Endothelial cell of umbilical vein (primary cell): ENCODE measurements around the gene TNFRSF12A. TPM values are rescaled to one million over a fixed set of nuclear protein-coding genes. Genes with fewer than 3 reads are reported as not detected.

Experiments used
- BruUV-seq: library from RNA; stranded (reverse); fragments of 400-500 nt; replicated peaks from 2 replicates; lab custom pipeline; 2021; lab: Mats Ljungman, UMichigan
- CTCF ChIA-PET: fragments of 300-600, 350-600 bp; sonication (Branson Sonifier 250); formaldehyde crosslinking; loops from one replicate; lab custom pipeline; 2021; ENCODE audit warnings: antibody characterized with exemption, inconsistent platforms; lab: Charles Lee
- POLR2A ChIA-PET: fragments of 300-600, 350-600 bp; sonication (Branson Sonifier 250); formaldehyde crosslinking; loops from one replicate; lab custom pipeline; 2021; ENCODE audit warnings: antibody characterized with exemption, inconsistent platforms; lab: Charles Lee
- DNase-seq: peaks from one replicate; pipeline ENCODE4 v3.0.0-alpha.2; 2011; ENCODE audit warnings: low read depth, low spot score
- FAIRE-seq: peaks from 2 replicates; lab custom pipeline; 2011; peaks lifted over from hg19 to GRCh38; lab: Jason Lieb, UNC
- H2AFZ ChIP-seq: 2 replicates; pipeline ENCODE4 v1.6.0; 2012; ENCODE audit warnings: low read depth, low read length, control low read depth, inconsistent platforms
- H3K27ac ChIP-seq: 2 replicates; pipeline ENCODE4 v1.5.1; 2011; ENCODE audit warnings: low read depth, mild to moderate bottlenecking, control low read depth, low read length, moderate library complexity; ENCODE audit not compliant: insufficient read depth
- H3K27me3 ChIP-seq, 2 experiments: 2 replicates each; pipeline versions ENCODE4 v1.6.0 to v1.6.1; 2011; ENCODE audit warnings: low read length in 2 of 2, mixed read lengths in 1 of 2; ENCODE audit not compliant: control insufficient read depth in 2 of 2, insufficient read depth in 2 of 2
- H3K36me3 ChIP-seq, 2 experiments: 2 replicates in 1 of 2; 3 replicates in 1 of 2; pipeline ENCODE4 v1.5.1; 2011; ENCODE audit warnings: low read length in 2 of 2, mild to moderate bottlenecking in 1 of 2, moderate library complexity in 1 of 2; ENCODE audit not compliant: control insufficient read depth in 2 of 2, insufficient read depth in 2 of 2; ENCODE audit errors: extremely low read depth in 1 of 2
- H3K4me1 ChIP-seq: 3 replicates; pipeline ENCODE4 v1.5.1; 2011; ENCODE audit warnings: mild to moderate bottlenecking, low read length; ENCODE audit not compliant: control insufficient read depth, insufficient read depth; ENCODE audit errors: extremely low read depth
- H3K4me2 ChIP-seq: 2 replicates; pipeline ENCODE4 v1.6.1; 2011; ENCODE audit warnings: low read length, control low read depth, mixed read lengths; ENCODE audit not compliant: insufficient read depth
- H3K4me3 ChIP-seq, 3 experiments: fragments of 200-600 bp in 1 of 3; sonication (generic), shearing (Covaris generic) in 1 of 3; replicated peaks in 1 of 3; 2 replicates each; pipeline ENCODE4 v1.5.1; 2011 to 2016; ENCODE audit warnings: control low read depth in 3 of 3, low read length in 3 of 3, mild to moderate bottlenecking in 2 of 3, inconsistent platforms in 1 of 3, low read depth in 1 of 3, moderate library complexity in 1 of 3; ENCODE audit not compliant: insufficient read depth in 1 of 3
- H3K79me2 ChIP-seq: 2 replicates; pipeline ENCODE4 v1.6.0; 2012; ENCODE audit warnings: low read length, inconsistent platforms; ENCODE audit not compliant: control insufficient read depth, insufficient read depth
- H3K9ac ChIP-seq: replicated peaks from 2 replicates; pipeline ENCODE3; 2011; ENCODE audit warnings: low read length, control low read depth; ENCODE audit not compliant: insufficient read depth; ENCODE audit errors: extremely low read depth
- H3K9me1 ChIP-seq: replicated peaks from 3 replicates; pipeline ENCODE4 v1.6.0; 2011; ENCODE audit warnings: mild to moderate bottlenecking, low read length; ENCODE audit not compliant: control insufficient read depth, insufficient read depth; ENCODE audit errors: extremely low read depth
- H3K9me3 ChIP-seq: replicated peaks from 2 replicates; pipeline ENCODE4 v1.5.1; 2012; ENCODE audit warnings: low read length, inconsistent platforms; ENCODE audit not compliant: control insufficient read depth, insufficient read depth
- H4K20me1 ChIP-seq: replicated peaks from 2 replicates; pipeline ENCODE3; 2011; ENCODE audit warnings: mild to moderate bottlenecking, low read length; ENCODE audit not compliant: control insufficient read depth, insufficient read depth; ENCODE audit errors: extremely low read depth
- CTCF ChIP-seq, 2 donors: IDR thresholded peaks; 1 replicate in 1 of 2; 2 replicates in 1 of 2; pipeline ENCODE4 v1.5.1; 2011; ENCODE audit warnings: low read length in 2 of 2, mild to moderate bottlenecking in 2 of 2, moderate library complexity in 2 of 2, control low read depth in 1 of 2, inconsistent platforms in 1 of 2, low read depth in 1 of 2; ENCODE audit not compliant: insufficient read depth in 1 of 2; ENCODE audit errors: extremely low read depth in 1 of 2
- EZH2 ChIP-seq: IDR thresholded peaks from 2 replicates; pipeline ENCODE4 v1.6.1; 2012; ENCODE audit warnings: borderline replicate concordance, low read depth, mild to moderate bottlenecking, moderate library complexity, low read length, inconsistent platforms; ENCODE audit not compliant: severe bottlenecking
- MAX ChIP-seq: IDR thresholded peaks from 2 replicates; pipeline ENCODE4 v1.6.1; 2011; ENCODE audit not compliant: insufficient read depth, insufficient read length
- POLR2AphosphoS5 ChIP-seq: IDR thresholded peaks from 2 replicates; pipeline ENCODE4 v1.6.1; 2012; ENCODE audit warnings: low read depth, mild to moderate bottlenecking, control low read depth, low read length, moderate library complexity; ENCODE audit not compliant: insufficient read depth
- dilution Hi-C: fragments of 300-500 bp; cut with MboI; formaldehyde crosslinking; loops from one replicate; pipeline ENCODE4 v1.15.0; 2019; ENCODE audit warnings: low sequenced_read_pairs; ENCODE audit not compliant: extremely low pct_ligation_motif_present
- intact Hi-C: fragments of 100-400 bp; cut with micrococcal nuclease; formaldehyde crosslinking; loops from one replicate; pipeline ENCODE4 v1.10.0; 2022
- polyA plus RNA-seq, 4 experiments: library from polyadenylated mRNA; depleted of rRNA in 3 of 4; stranded (reverse) in 3 of 4; unstranded in 1 of 4; fragments of >200 nt; gene quantifications; 2 replicates each; pipeline versions ENCODE4 v1.2.1 to v1.2.3, GENCODE V29; 2011 to 2012; ENCODE audit warnings: missing spikeins in 1 of 4
- total RNA-seq: library from RNA; stranded (reverse); gene quantifications from 2 replicates; pipeline ENCODE4 v1.2.3, GENCODE V29; 2021

TNFRSF12A gene
- total and polyA plus RNA-seq, 2 donors (not counting 3 experiments of a cell fraction or from before 2014, with no cell fraction given) = 162 to 187 TPM

- ChIA-PET CTCF (interaction anchor here (1.4 kb wide), 1 partner anchor 42 kb away, joined by 3 read pairs; no protein-coding TSS in a partner anchor), POLR2A (no interaction called here)
- Histone ChIP-seq H3K36me3 (no peaks in the 10 kb centered on the region), H3K9me3 (no peaks in the 10 kb centered on the region), H2AFZ (no peak overlapping the region), H3K79me2 (no peaks in the 10 kb centered on the region), H3K4me2 (no peak overlapping the region), H3K4me3 (no peak overlapping the region), H3K9ac (no peak overlapping the region), H3K27ac (no peak overlapping the region), H3K27me3 (peaks cover 0 to 5% of the 10 kb centered on the region in 2 experiments), H3K9me1 (no peaks in the 10 kb centered on the region), H3K4me1 (peaks cover 2% of the 10 kb centered on the region), H4K20me1 (no peaks in the 10 kb centered on the region)
- DNase-seq = no peak
- no TSS peak for BruUV-seq
- intact Hi-C loops (no loop called here), dilution Hi-C loops (no loop called here)
- TF ChIP-seq CTCF (IDR thresholded peaks at IDR 0.05; ENCODE audit: extremely low read depth in 1 of 2, insufficient read depth in 1 of 2, low read depth in 1 of 2, low read length in 2 of 2) = no peak
- TF ChIP-seq MAX = no peak
- TF ChIP-seq POLR2AphosphoS5 = no peak
- TF ChIP-seq EZH2 = no peak
- FAIRE-seq = no peak
These were observed 34.2 kb upstream of the TNFRSF12A start for GRCh38 chr16:2985893-2986355.
